AG09309 (cell line): Measurements from ENCODE around the gene MEAF6.
A peak's percentile ranks its signal among the peaks of the same experiment; 100 is the strongest.

Experiments
- DNase-seq: peaks from one replicate; pipeline ENCODE4 v3.0.0-alpha.2; 2010; ENCODE audit warnings: low read depth
- H3K4me3 ChIP-seq: 2 replicates; pipeline ENCODE4 v1.5.1; 2011; ENCODE audit warnings: mild to moderate bottlenecking, low read depth, low read length, moderate library complexity; ENCODE audit not compliant: control insufficient read depth
- CTCF ChIP-seq: IDR thresholded peaks from 2 replicates; pipeline ENCODE4 v1.5.1; 2011; ENCODE audit warnings: mild to moderate bottlenecking, low read depth, low read length, inconsistent platforms; ENCODE audit not compliant: insufficient read depth, control insufficient read depth; ENCODE audit errors: missing control alignments

MEAF6 gene

GRCh38 chr1:37558411-37558810 lies 43.8 kb upstream of the MEAF6 start:
- no peak for DNase-seq
- no peak overlapping the region for H3K4me3 ChIP-seq
- TF ChIP-seq CTCF = no peak

- H3K4me3 ChIP-seq = no peak overlapping the region; the same call in 1 of the 2 replicates
- no peak for DNase-seq
- no peak for TF ChIP-seq CTCF
These were observed 42.8 kb upstream of the MEAF6 start for GRCh38 chr1:37557402-37557801.

GRCh38 chr1:37556712-37557196 lies 42.2 kb upstream of the MEAF6 start, which contains the start of gene DNALI1:
Gene DNALI1 (plus strand): TSS chr1:37556940. CDS start chr1:37556995, 55 bp downstream.
- no peak for TF ChIP-seq CTCF
- peak within 1 kb of the TSS; percentile 31 for H3K4me3 ChIP-seq
- DNase-seq = no peak

- no peak for TF ChIP-seq CTCF
- DNase-seq = peak; percentile 69
- peak within 1 kb of the TSS; percentile 99 for H3K4me3 ChIP-seq
These were observed 39.6 kb upstream of the MEAF6 start, which contains the start of gene SNIP1 for GRCh38 chr1:37553927-37554808. Gene SNIP1 (minus strand): TSS chr1:37554293. CDS start chr1:37554229, 64 bp downstream.

- DNase-seq = no peak
- no peak for TF ChIP-seq CTCF
- peak overlapping the region; percentile 99 for H3K4me3 ChIP-seq
These were observed 39.0 kb upstream of the MEAF6 start for GRCh38 chr1:37553598-37553926.

- no peak overlapping the region for H3K4me3 ChIP-seq
- DNase-seq = no peak
- no peak for TF ChIP-seq CTCF
These were observed 34.8 kb upstream of the MEAF6 start for GRCh38 chr1:37549341-37549740.

- DNase-seq = no peak
- H3K4me3 ChIP-seq = no peak overlapping the region
- TF ChIP-seq CTCF = no peak
These were observed 30.5 kb upstream of the MEAF6 start for GRCh38 chr1:37545019-37545418.
